K562 (cell line): ENCODE results near the gene MYOC.

Experiments used
- CEBPB ChIP-seq: fragments of 450-650 bp; IDR thresholded peaks from 2 replicates; pipeline ENCODE4 v1.6.1; 2016; ENCODE audit warnings: missing genetic modification characterization, missing compliant biosample characterization
- CHD1 ChIP-seq: fragments of 200-600 bp; sonication (generic); IDR thresholded peaks from one replicate; pipeline ENCODE4 v1.6.1; 2012; ENCODE audit warnings: mild to moderate bottlenecking, moderate library complexity, low read length, inconsistent platforms
- EWSR1 ChIP-seq: fragments of 450-650 bp; IDR thresholded peaks from 2 replicates; pipeline ENCODE4 v1.6.1; 2018; ENCODE audit warnings: borderline replicate concordance, mild to moderate bottlenecking, low read depth, moderate library complexity; ENCODE audit not compliant: partially characterized antibody
- KLF16 ChIP-seq: IDR thresholded peaks from 2 replicates; pipeline ENCODE4 v1.6.1; 2016; ENCODE audit warnings: antibody characterized with exemption
- MYC ChIP-seq, 2 experiments: fragments of 250-450 bp in 1 of 2; sonication (Bioruptor Pico) in 1 of 2; IDR thresholded peaks; 2 replicates each; pipeline versions ENCODE4 v1.5.1 to v1.6.1; 2012 to 2021; ENCODE audit warnings: low read depth in 2 of 2, borderline replicate concordance in 1 of 2, improper control_type of control experiment in 1 of 2, low read length in 1 of 2, mild to moderate bottlenecking in 1 of 2, moderate library complexity in 1 of 2
- POLR2A ChIP-seq: fragments of 450-650 bp; conservative IDR thresholded peaks from 2 replicates; pipeline ENCODE4 v1.6.1; 2016
- TAF1 ChIP-seq: IDR thresholded peaks from 2 replicates; pipeline ENCODE4 v1.6.1; 2011; ENCODE audit warnings: mild to moderate bottlenecking, low read length, moderate library complexity; ENCODE audit not compliant: insufficient read depth, control insufficient read depth, severe bottlenecking; ENCODE audit errors: extremely low read depth
- XRCC3 ChIP-seq: fragments of 450-650 bp; IDR thresholded peaks from 2 replicates; pipeline ENCODE4 v1.6.1; 2017; ENCODE audit warnings: mild to moderate bottlenecking, moderate library complexity
- ZNF140 ChIP-seq: fragments of 250-450 bp; sonication (Bioruptor Pico); IDR thresholded peaks from 2 replicates; pipeline ENCODE4 v1.8.0; 2021; ENCODE audit warnings: moderate library complexity, mild to moderate bottlenecking, inconsistent platforms
- TF ChIP-seq, protein P1 (sequence below): fragments of 250-450 bp; sonication (Bioruptor Pico); IDR thresholded peaks from 2 replicates; pipeline ENCODE4 v1.4.0; 2020; ENCODE audit warnings: mild to moderate bottlenecking
- TF ChIP-seq, protein P2 (sequence below): sonication (generic); formaldehyde crosslinking; IDR thresholded peaks from 2 replicates; pipeline ENCODE4 v1.8.0; 2023; ENCODE audit warnings: mild to moderate bottlenecking, missing genetic modification reagents
- TF ChIP-seq, protein P3 (sequence below), 3 experiments: IDR thresholded peaks in 2 of 3; conservative IDR thresholded peaks in 1 of 3; 2 replicates each; pipeline ENCODE4 v1.5.1; 2011 to 2012; ENCODE audit warnings: low read length in 3 of 3, mild to moderate bottlenecking in 3 of 3, control low read depth in 2 of 3, improper control_type of control experiment in 1 of 3, inconsistent platforms in 1 of 3, low read depth in 1 of 3, mixed read lengths in 1 of 3, moderate library complexity in 1 of 3; ENCODE audit not compliant: insufficient read depth in 2 of 3

DNA sequence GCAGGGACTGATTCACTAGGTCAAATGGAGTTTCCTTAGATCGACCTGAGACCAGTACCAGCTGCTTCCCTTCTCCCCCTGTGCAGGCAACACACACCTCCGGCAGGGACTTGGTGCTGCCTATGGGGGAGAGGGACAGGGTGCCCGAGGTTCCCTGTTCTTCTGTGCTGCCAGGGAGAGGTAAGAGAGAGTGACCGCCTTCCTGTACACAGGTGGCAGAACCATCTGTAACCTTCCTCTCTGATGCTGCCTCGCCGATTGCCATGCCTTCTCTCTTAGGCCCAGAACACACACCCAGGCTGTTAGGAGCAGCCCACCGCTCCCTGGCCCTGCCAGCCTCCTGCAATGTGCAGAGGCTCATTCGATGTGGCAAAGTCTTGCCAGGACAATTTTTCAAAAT lies 9.3 kb downstream of the MYOC start:
- TF ChIP-seq ZNF140 (CRISPR knock-in tag) (no peak), CHD1 (no peak), EWSR1 (no peak), TAF1 (no peak), CEBPB (tag) (no peak), MYC (IDR thresholded peaks at IDR 0.05; ENCODE audit: low read depth, low read length) (no peak), MYC (CRISPR knock-in tag; IDR thresholded peaks at IDR 0.05; ENCODE audit: borderline replicate concordance, low read depth) (no peak), KLF16 (no peak), POLR2A (no peak), XRCC3 (no peak)
- TF ChIP-seq, protein P1, sequence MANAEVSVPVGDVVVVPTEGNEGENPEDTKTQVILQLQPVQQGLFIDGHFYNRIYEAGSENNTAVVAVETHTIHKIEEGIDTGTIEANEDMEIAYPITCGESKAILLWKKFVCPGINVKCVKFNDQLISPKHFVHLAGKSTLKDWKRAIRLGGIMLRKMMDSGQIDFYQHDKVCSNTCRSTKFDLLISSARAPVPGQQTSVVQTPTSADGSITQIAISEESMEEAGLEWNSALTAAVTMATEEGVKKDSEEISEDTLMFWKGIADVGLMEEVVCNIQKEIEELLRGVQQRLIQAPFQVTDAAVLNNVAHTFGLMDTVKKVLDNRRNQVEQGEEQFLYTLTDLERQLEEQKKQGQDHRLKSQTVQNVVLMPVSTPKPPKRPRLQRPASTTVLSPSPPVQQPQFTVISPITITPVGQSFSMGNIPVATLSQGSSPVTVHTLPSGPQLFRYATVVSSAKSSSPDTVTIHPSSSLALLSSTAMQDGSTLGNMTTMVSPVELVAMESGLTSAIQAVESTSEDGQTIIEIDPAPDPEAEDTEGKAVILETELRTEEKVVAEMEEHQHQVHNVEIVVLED (CRISPR knock-in tag), result no peak
- TF ChIP-seq, protein P2, sequence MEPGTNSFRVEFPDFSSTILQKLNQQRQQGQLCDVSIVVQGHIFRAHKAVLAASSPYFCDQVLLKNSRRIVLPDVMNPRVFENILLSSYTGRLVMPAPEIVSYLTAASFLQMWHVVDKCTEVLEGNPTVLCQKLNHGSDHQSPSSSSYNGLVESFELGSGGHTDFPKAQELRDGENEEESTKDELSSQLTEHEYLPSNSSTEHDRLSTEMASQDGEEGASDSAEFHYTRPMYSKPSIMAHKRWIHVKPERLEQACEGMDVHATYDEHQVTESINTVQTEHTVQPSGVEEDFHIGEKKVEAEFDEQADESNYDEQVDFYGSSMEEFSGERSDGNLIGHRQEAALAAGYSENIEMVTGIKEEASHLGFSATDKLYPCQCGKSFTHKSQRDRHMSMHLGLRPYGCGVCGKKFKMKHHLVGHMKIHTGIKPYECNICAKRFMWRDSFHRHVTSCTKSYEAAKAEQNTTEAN (CRISPR knock-in tag), result no peak
- TF ChIP-seq, protein P3, sequence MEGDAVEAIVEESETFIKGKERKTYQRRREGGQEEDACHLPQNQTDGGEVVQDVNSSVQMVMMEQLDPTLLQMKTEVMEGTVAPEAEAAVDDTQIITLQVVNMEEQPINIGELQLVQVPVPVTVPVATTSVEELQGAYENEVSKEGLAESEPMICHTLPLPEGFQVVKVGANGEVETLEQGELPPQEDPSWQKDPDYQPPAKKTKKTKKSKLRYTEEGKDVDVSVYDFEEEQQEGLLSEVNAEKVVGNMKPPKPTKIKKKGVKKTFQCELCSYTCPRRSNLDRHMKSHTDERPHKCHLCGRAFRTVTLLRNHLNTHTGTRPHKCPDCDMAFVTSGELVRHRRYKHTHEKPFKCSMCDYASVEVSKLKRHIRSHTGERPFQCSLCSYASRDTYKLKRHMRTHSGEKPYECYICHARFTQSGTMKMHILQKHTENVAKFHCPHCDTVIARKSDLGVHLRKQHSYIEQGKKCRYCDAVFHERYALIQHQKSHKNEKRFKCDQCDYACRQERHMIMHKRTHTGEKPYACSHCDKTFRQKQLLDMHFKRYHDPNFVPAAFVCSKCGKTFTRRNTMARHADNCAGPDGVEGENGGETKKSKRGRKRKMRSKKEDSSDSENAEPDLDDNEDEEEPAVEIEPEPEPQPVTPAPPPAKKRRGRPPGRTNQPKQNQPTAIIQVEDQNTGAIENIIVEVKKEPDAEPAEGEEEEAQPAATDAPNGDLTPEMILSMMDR (IDR thresholded peaks at IDR 0.05 in 2 of 3, conservative IDR thresholded peaks at IDR 0.05 in 1 of 3; ENCODE audit: insufficient read depth in 2 of 3, low read depth in 1 of 3, low read length in 3 of 3), result no peak
